BJ (cell line): Measurements from ENCODE around the gene MKNK1. TPM values are rescaled to one million over a fixed set of nuclear protein-coding genes. Genes with fewer than 3 reads are reported as not detected.

Experiments
- CTCF ChIA-PET: fragments of 350-600 bp; formaldehyde crosslinking; extraction: SDS; loops from one replicate; lab custom pipeline; 2021; ENCODE audit warnings: antibody characterized with exemption, inconsistent platforms; lab: Yijun Ruan, JAX
- POLR2A ChIA-PET: fragments of 300-600 bp; sonication (Branson Sonifier 250); formaldehyde crosslinking; extraction: SDS; loops from one replicate; lab custom pipeline; 2021; ENCODE audit warnings: antibody characterized with exemption; lab: Charles Lee
- DNase-seq: peaks from one replicate; pipeline ENCODE4 v3.0.0-alpha.2; 2011; ENCODE audit warnings: low read depth
- H3K27me3 ChIP-seq: 2 replicates; pipeline ENCODE4 v1.6.0; 2011; ENCODE audit warnings: low read length; ENCODE audit not compliant: control insufficient read depth, insufficient read depth
- H3K36me3 ChIP-seq: 2 replicates; pipeline ENCODE4 v1.5.1; 2011; ENCODE audit warnings: low read length; ENCODE audit not compliant: control insufficient read depth, insufficient read depth
- H3K4me3 ChIP-seq: 2 replicates; pipeline ENCODE4 v1.5.1; 2011; ENCODE audit warnings: low read depth, mild to moderate bottlenecking, control low read depth, low read length
- CTCF ChIP-seq: IDR thresholded peaks from 2 replicates; pipeline ENCODE4 v1.5.1; 2011; ENCODE audit warnings: low read depth, mild to moderate bottlenecking, control low read depth, inconsistent platforms, low read length, moderate library complexity; ENCODE audit not compliant: insufficient read depth
- polyA plus RNA-seq: library from polyadenylated mRNA; depleted of rRNA; stranded (reverse); fragments of >200 nt; gene quantifications from 2 replicates; pipeline ENCODE4 v1.2.3, GENCODE V29; 2011

MKNK1 gene
- polyA plus RNA-seq, 1 experiment, result 30.1 TPM

GRCh38 chr1:46537651-46538050 lies 66.4 kb downstream of the MKNK1 start:
- DNase-seq, result no peak
- no peak for TF ChIP-seq CTCF
- ChIA-PET POLR2A (no interaction called here), CTCF (interaction anchor here (0.7 to 6.7 kb wide), 7 partner anchors 8 to 95 kb away, joined by 3 to 38 read pairs (median 8); no protein-coding TSS in a partner anchor)
- H3K4me3 ChIP-seq, result no peak overlapping the region
- no peaks in the 10 kb centered on the region for H3K36me3 ChIP-seq
- H3K27me3 ChIP-seq, result peaks cover 9% of the 10 kb centered on the region

GRCh38 chr1:46536527-46536926 lies 67.5 kb downstream of the MKNK1 start:
- Histone ChIP-seq H3K27me3 (peaks cover 12% of the 10 kb centered on the region), H3K4me3 (no peak overlapping the region), H3K36me3 (no peaks in the 10 kb centered on the region)
- DNase-seq, result no peak
- CTCF ChIA-PET, result interaction anchor here (1.5 to 2.2 kb wide), 3 partner anchors 56 to 131 kb away, joined by 3 to 11 read pairs (median 3); partner anchors contain the start of gene ATPAF1
- no peak for TF ChIP-seq CTCF
- POLR2A ChIA-PET, result no interaction called here

GRCh38 chr1:46535063-46535462 lies 69.0 kb downstream of the MKNK1 start:
- no peaks in the 10 kb centered on the region for H3K36me3 ChIP-seq
- no peak overlapping the region for H3K4me3 ChIP-seq
- ChIA-PET POLR2A (no interaction called here), CTCF (interaction anchor here (1.1 to 11.1 kb wide), 14 partner anchors 8 to 190 kb away, joined by 3 to 176 read pairs (median 9); partner anchors contain the start of gene ATPAF1)
- peak; percentile 54 for TF ChIP-seq CTCF
- peaks cover 16% of the 10 kb centered on the region for H3K27me3 ChIP-seq
- DNase-seq, result no peak

- peaks cover 24% of the 10 kb centered on the region for H3K27me3 ChIP-seq
- H3K36me3 ChIP-seq, result no peaks in the 10 kb centered on the region
- H3K4me3 ChIP-seq, result peak overlapping the region; percentile 23; the same call in 1 of the 2 replicates
- no peak for TF ChIP-seq CTCF
- POLR2A ChIA-PET, result interaction anchor here (0.7 kb wide), 1 partner anchor 178 kb away, joined by 4 read pairs; no protein-coding TSS in a partner anchor
- DNase-seq, result no peak
- CTCF ChIA-PET, result interaction anchor here (0.9 to 11.1 kb wide), 12 partner anchors 9 to 192 kb away, joined by 3 to 176 read pairs (median 6); no protein-coding TSS in a partner anchor
Measured at GRCh38 chr1:46533179-46533864, 70.7 kb downstream of the MKNK1 start.

GRCh38 chr1:46532498-46533178 lies 71.4 kb downstream of the MKNK1 start:
- Histone ChIP-seq H3K4me3 (no peak overlapping the region; the same call in 1 of the 2 replicates), H3K27me3 (peaks cover 24% of the 10 kb centered on the region), H3K36me3 (no peaks in the 10 kb centered on the region)
- TF ChIP-seq CTCF, result peak; percentile 70
- ChIA-PET POLR2A (interaction anchor here (0.7 kb wide), 1 partner anchor 179 kb away, joined by 4 read pairs; no protein-coding TSS in a partner anchor), CTCF (interaction anchor here (0.9 to 11.1 kb wide), 10 partner anchors 8 to 192 kb away, joined by 3 to 176 read pairs (median 6); no protein-coding TSS in a partner anchor)
- no peak for DNase-seq
